HCT116 (cell line): ENCODE measurements around the gene MYOF. TPM values are rescaled to one million over a fixed set of nuclear protein-coding genes. Genes with fewer than 3 reads are reported as not detected.

Source experiments
- ATAC-seq: fragments of 200-7000 bp; cut with Tn5 transposase; 2 replicates; pipeline ENCODE4 v1.9.1; 2020; ENCODE audit warnings: mild to moderate bottlenecking, moderate library complexity
- BruUV-seq: library from RNA; stranded (reverse); fragments of 400-500 nt; replicated peaks from 2 replicates; lab custom pipeline; 2021; lab: Mats Ljungman, UMichigan
- CTCF ChIA-PET: fragments of 300-600 bp; sonication (Branson Sonifier 250); formaldehyde crosslinking; loops from one replicate; lab custom pipeline; 2021; ENCODE audit warnings: antibody characterized with exemption; lab: Charles Lee
- POLR2A ChIA-PET: fragments of 300-600, 350-600 bp; sonication (Branson Sonifier 250); formaldehyde crosslinking; loops from one replicate; lab custom pipeline; 2021; ENCODE audit warnings: antibody characterized with exemption; lab: Charles Lee
- RAD21 ChIA-PET, 2 experiments: fragments of 300-600 bp; sonication (Branson Sonifier 250); formaldehyde crosslinking; loops; one replicate each; lab custom pipeline; 2023; ENCODE audit warnings: low total read pairs in 2 of 2; ENCODE audit not compliant: uncharacterized antibody in 2 of 2, unreplicated experiment in 2 of 2, low non-redundant PET in 1 of 2; lab: Charles Lee
- DNase-seq: peaks from one replicate; pipeline ENCODE4 v3.0.0-alpha.2; 2010; ENCODE audit warnings: low read depth, low spot score
- H2AFZ ChIP-seq: fragments of 200-600 bp; shearing (Covaris generic), sonication (generic); 2 replicates; pipeline ENCODE4 v1.6.1; 2017; ENCODE audit warnings: low read depth, mixed run types, mixed read lengths, antibody characterized with exemption, low read length; ENCODE audit not compliant: poor library complexity, severe bottlenecking
- H3K27ac ChIP-seq: 2 replicates; pipeline ENCODE4 v1.5.1; 2012; ENCODE audit warnings: low read depth, low read length
- H3K27me3 ChIP-seq: fragments of 200-600 bp; sonication (generic); 2 replicates; pipeline ENCODE4 v1.6.1; 2016; ENCODE audit warnings: mixed run types, low read length, mixed read lengths; ENCODE audit not compliant: insufficient read depth
- H3K36me3 ChIP-seq, 2 experiments: fragments of 200-500 bp in 1 of 2; fragments of 200-600 bp in 1 of 2; sonication (Bioruptor generic) in 1 of 2; sonication (generic) in 1 of 2; 2 replicates each; pipeline versions ENCODE4 v1.5.1 to v1.6.1; 2014 to 2016; ENCODE audit warnings: low read length in 2 of 2, inconsistent platforms in 1 of 2, mixed read lengths in 1 of 2, mixed run types in 1 of 2; ENCODE audit not compliant: insufficient read depth in 2 of 2, control insufficient read depth in 1 of 2
- H3K4me1 ChIP-seq, 2 experiments: fragments of 200-600 bp in 1 of 2; sonication (generic) in 1 of 2; 2 replicates each; pipeline versions ENCODE4 v1.5.1 to v1.6.1; 2012 to 2017; ENCODE audit warnings: low read length in 2 of 2, inconsistent platforms in 1 of 2, mild to moderate bottlenecking in 1 of 2, mixed read lengths in 1 of 2, mixed run types in 1 of 2, moderate library complexity in 1 of 2; ENCODE audit not compliant: insufficient read depth in 2 of 2, control insufficient read depth in 1 of 2
- H3K4me2 ChIP-seq: fragments of 200-600 bp; sonication (generic); 2 replicates; pipeline ENCODE4 v1.6.1; 2017; ENCODE audit warnings: mixed run types, low read length, mixed read lengths
- H3K4me3 ChIP-seq, 2 experiments: fragments of 200-600 bp in 1 of 2; sonication (generic) in 1 of 2; replicated peaks in 1 of 2; 2 replicates each; pipeline ENCODE4 v1.5.1; 2011 to 2016; ENCODE audit warnings: low read length in 2 of 2, control low read depth in 1 of 2, low read depth in 1 of 2, mild to moderate bottlenecking in 1 of 2, mixed read lengths in 1 of 2, mixed run types in 1 of 2
- H3K79me2 ChIP-seq: fragments of 200-600 bp; sonication (generic); 2 replicates; pipeline ENCODE4 v1.6.1; 2017; ENCODE audit warnings: mild to moderate bottlenecking, mixed run types, low read length, moderate library complexity, mixed read lengths; ENCODE audit not compliant: insufficient read depth
- H3K9ac ChIP-seq: fragments of 200-600 bp; sonication (generic); 2 replicates; pipeline ENCODE4 v1.6.1; 2016; ENCODE audit warnings: low read length, mixed read lengths
- H3K9me2 ChIP-seq: fragments of 200-600 bp; sonication (generic), shearing (Covaris generic); 2 replicates; pipeline ENCODE4 v1.6.1; 2017; ENCODE audit warnings: mixed run types, mild to moderate bottlenecking, moderate library complexity; ENCODE audit not compliant: insufficient read depth
- H3K9me3 ChIP-seq, 2 experiments: fragments of 200-500 bp in 1 of 2; fragments of 200-600 bp in 1 of 2; sonication (Bioruptor generic) in 1 of 2; sonication (generic) in 1 of 2; 2 replicates each; pipeline ENCODE4 v1.6.1; 2014 to 2017; ENCODE audit warnings: low read length in 2 of 2, mixed read lengths in 2 of 2, inconsistent platforms in 1 of 2, low read depth in 1 of 2, mild to moderate bottlenecking in 1 of 2, mixed run types in 1 of 2, moderate library complexity in 1 of 2; ENCODE audit not compliant: control insufficient read depth in 1 of 2, insufficient read depth in 1 of 2
- H4K20me1 ChIP-seq: fragments of 200-600 bp; sonication (generic), shearing (Covaris generic); 2 replicates; pipeline ENCODE4 v1.6.1; 2017; ENCODE audit warnings: mixed run types, mild to moderate bottlenecking, moderate library complexity; ENCODE audit not compliant: insufficient read depth
- CBX3 ChIP-seq: IDR thresholded peaks from 2 replicates; pipeline ENCODE4 v1.6.1; 2012; ENCODE audit warnings: low read depth
- CEBPB ChIP-seq: IDR thresholded peaks from 2 replicates; pipeline ENCODE4 v1.6.1; 2012; ENCODE audit warnings: low read depth
- EGR1 ChIP-seq: IDR thresholded peaks from 2 replicates; pipeline ENCODE4 v1.6.1; 2012; ENCODE audit warnings: low read depth
- ELF1 ChIP-seq: IDR thresholded peaks from 2 replicates; pipeline ENCODE4 v1.6.1; 2012; ENCODE audit warnings: low read depth, borderline replicate concordance
- EZH2 ChIP-seq: fragments of 200-600 bp; sonication (generic); IDR thresholded peaks from 2 replicates; pipeline ENCODE4 v1.6.1; 2017; ENCODE audit warnings: antibody characterized with exemption, mixed run types
- EZH2phosphoT487 ChIP-seq: fragments of 200-600 bp; IDR thresholded peaks from 2 replicates; pipeline ENCODE4 v1.6.1; 2018; ENCODE audit warnings: antibody characterized with exemption, borderline replicate concordance
- JUND ChIP-seq: IDR thresholded peaks from 2 replicates; pipeline ENCODE4 v1.6.1; 2012
- POLR2AphosphoS5 ChIP-seq: IDR thresholded peaks from 2 replicates; pipeline ENCODE4 v1.6.1; 2011; ENCODE audit warnings: mild to moderate bottlenecking, low read depth, low read length, moderate library complexity
- SP1 ChIP-seq: IDR thresholded peaks from 2 replicates; pipeline ENCODE4 v1.6.1; 2012; ENCODE audit warnings: low read depth
- SRF ChIP-seq: IDR thresholded peaks from 2 replicates; pipeline ENCODE4 v1.6.1; 2012; ENCODE audit warnings: low read depth
- TCF7L2 ChIP-seq: IDR thresholded peaks from 2 replicates; pipeline ENCODE4 v1.7.0; 2011; ENCODE audit warnings: borderline replicate concordance, inconsistent platforms; ENCODE audit not compliant: insufficient read depth, insufficient read length; ENCODE audit errors: extremely low read depth
- YY1 ChIP-seq: IDR thresholded peaks from 2 replicates; pipeline ENCODE4 v1.6.1; 2011; ENCODE audit warnings: low read length, low read depth, moderate library complexity, mild to moderate bottlenecking; ENCODE audit not compliant: insufficient replicate concordance; ENCODE audit errors: extremely low read depth
- ZFX ChIP-seq: fragments of 450-650 bp; IDR thresholded peaks from 2 replicates; pipeline ENCODE4 v1.6.1; 2017
- intact Hi-C: fragments of 100-400 bp; cut with micrococcal nuclease; formaldehyde crosslinking; loops from 2 replicates; pipeline ENCODE4 v1.10.0; 2022
- total RNA-seq: library from RNA; stranded (reverse); gene quantifications from one replicate; pipeline ENCODE4 v1.2.1, GENCODE V29; 2021; ENCODE audit not compliant: unreplicated experiment
- TF ChIP-seq, protein P1 (sequence below), 3 experiments: fragments of 200-600 bp in 1 of 3; sonication (generic) in 1 of 3; IDR thresholded peaks in 2 of 3; conservative IDR thresholded peaks in 1 of 3; 2 replicates each; pipeline ENCODE4 v1.5.1; 2012 to 2017; ENCODE audit warnings: low read depth in 2 of 3, low read length in 2 of 3, antibody characterized with exemption in 1 of 3, borderline replicate concordance in 1 of 3, control low read depth in 1 of 3, mild to moderate bottlenecking in 1 of 3, mixed read lengths in 1 of 3, mixed run types in 1 of 3, moderate library complexity in 1 of 3; ENCODE audit not compliant: insufficient read depth in 1 of 3
- TF ChIP-seq, protein P2 (sequence below): IDR thresholded peaks from 2 replicates; pipeline ENCODE4 v1.6.1; 2011; ENCODE audit warnings: mild to moderate bottlenecking, low read length, moderate library complexity; ENCODE audit not compliant: insufficient replicate concordance; ENCODE audit errors: extremely low read depth

MYOF gene
- total RNA-seq, 1 experiment from 2014 or later = 250 TPM

DNA sequence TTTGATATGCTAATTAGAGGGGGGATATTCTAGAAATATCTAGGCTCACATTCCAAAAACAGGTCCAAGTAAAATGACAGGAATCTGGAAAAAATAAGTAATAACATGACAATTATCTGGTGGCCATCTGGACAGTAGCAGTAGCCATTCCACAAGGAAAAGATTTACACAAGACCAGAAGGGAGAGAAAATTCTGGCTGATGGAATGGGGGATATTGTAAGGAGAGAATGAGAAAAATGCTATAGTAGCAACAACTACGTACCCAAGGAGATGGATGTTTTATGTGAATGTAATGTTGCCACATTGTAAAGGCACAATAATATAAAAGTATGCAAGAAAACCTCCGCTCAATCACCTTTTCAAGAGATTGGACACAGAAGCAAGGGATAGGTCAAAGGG, 5.4 kb downstream of the MYOF start (continued):
- no peak for TF ChIP-seq TCF7L2
- no peak for TF ChIP-seq EGR1

DNA sequence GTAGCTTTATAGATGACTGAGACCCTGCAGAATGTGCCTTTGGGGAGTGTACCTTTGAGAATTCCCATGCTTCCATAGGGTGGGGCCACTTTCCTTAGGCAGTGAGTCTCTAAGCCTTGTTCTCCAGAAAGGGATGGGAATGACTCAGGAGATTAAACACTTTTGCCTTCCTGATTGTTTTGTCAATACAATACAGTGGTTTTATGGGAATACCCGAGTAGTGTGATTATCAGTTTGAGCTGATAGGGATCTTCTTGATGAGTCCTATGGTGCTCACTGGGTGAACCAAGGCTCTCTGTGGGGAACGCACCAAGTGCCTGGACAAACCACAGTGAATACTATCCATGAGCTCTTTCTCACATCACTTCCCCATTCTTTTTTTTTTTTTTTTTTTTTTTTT, 6.3 kb downstream of the MYOF start:
- Histone ChIP-seq H3K9me3 (no peaks in the 10 kb centered on the region), H3K9ac (peak overlapping the region; percentile 69), H3K4me1 (peaks cover 86 to 99% of the 10 kb centered on the region in 2 experiments), H3K4me3 (peak overlapping the region; percentile 10 to 32; a peak in 2 of 4 replicates), H4K20me1 (no peaks in the 10 kb centered on the region), H3K9me2 (no peaks in the 10 kb centered on the region), H3K79me2 (peaks cover 87% of the 10 kb centered on the region), H3K4me2 (peak overlapping the region; percentile 65), H3K36me3 (peaks cover 0 to 33% of the 10 kb centered on the region in 2 experiments; a peak in 1 of 4 replicates), H3K27me3 (no peaks in the 10 kb centered on the region), H3K27ac (peak overlapping the region; percentile 98), H2AFZ (no peak overlapping the region)
- TF ChIP-seq CBX3 (no peak), YY1 (peak; percentile 47), EZH2phosphoT487 (no peak), CEBPB (no peak), SRF (no peak), POLR2AphosphoS5 (peak; percentile 71), SP1 (no peak), ZFX (no peak), TCF7L2 (peak; percentile 75), ELF1 (no peak), JUND (no peak), EZH2 (no peak)
- TF ChIP-seq, protein P1, sequence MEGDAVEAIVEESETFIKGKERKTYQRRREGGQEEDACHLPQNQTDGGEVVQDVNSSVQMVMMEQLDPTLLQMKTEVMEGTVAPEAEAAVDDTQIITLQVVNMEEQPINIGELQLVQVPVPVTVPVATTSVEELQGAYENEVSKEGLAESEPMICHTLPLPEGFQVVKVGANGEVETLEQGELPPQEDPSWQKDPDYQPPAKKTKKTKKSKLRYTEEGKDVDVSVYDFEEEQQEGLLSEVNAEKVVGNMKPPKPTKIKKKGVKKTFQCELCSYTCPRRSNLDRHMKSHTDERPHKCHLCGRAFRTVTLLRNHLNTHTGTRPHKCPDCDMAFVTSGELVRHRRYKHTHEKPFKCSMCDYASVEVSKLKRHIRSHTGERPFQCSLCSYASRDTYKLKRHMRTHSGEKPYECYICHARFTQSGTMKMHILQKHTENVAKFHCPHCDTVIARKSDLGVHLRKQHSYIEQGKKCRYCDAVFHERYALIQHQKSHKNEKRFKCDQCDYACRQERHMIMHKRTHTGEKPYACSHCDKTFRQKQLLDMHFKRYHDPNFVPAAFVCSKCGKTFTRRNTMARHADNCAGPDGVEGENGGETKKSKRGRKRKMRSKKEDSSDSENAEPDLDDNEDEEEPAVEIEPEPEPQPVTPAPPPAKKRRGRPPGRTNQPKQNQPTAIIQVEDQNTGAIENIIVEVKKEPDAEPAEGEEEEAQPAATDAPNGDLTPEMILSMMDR (IDR thresholded peaks at IDR 0.05 in 2 of 3, conservative IDR thresholded peaks at IDR 0.05 in 1 of 3; ENCODE audit: borderline replicate concordance in 1 of 3, insufficient read depth in 1 of 3, low read depth in 2 of 3, low read length in 2 of 3) = no peak
- TF ChIP-seq, protein P2, sequence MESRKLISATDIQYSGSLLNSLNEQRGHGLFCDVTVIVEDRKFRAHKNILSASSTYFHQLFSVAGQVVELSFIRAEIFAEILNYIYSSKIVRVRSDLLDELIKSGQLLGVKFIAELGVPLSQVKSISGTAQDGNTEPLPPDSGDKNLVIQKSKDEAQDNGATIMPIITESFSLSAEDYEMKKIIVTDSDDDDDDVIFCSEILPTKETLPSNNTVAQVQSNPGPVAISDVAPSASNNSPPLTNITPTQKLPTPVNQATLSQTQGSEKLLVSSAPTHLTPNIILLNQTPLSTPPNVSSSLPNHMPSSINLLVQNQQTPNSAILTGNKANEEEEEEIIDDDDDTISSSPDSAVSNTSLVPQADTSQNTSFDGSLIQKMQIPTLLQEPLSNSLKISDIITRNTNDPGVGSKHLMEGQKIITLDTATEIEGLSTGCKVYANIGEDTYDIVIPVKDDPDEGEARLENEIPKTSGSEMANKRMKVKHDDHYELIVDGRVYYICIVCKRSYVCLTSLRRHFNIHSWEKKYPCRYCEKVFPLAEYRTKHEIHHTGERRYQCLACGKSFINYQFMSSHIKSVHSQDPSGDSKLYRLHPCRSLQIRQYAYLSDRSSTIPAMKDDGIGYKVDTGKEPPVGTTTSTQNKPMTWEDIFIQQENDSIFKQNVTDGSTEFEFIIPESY = peak; percentile 10
- DNase-seq = peak; percentile 97
- ChIA-PET POLR2A (interaction anchor here (0.5 to 3.3 kb wide), 13 partner anchors 11 to 1759 kb away, joined by 3 to 49 read pairs (median 5); no protein-coding TSS in a partner anchor), CTCF (interaction anchor here (0.9 to 1.4 kb wide), 6 partner anchors 10 to 122 kb away, joined by 3 to 6 read pairs (median 4); no protein-coding TSS in a partner anchor), RAD21 (interaction anchor here (0.8 to 1.1 kb wide), 3 partner anchors 10 to 37 kb away, joined by 3 to 4 read pairs (median 3); no protein-coding TSS in a partner anchor)
- peak; percentile 79 for ATAC-seq
- intact Hi-C loops = no loop called here
- BruUV-seq = no TSS peak
